A549 (cell line): Measurements from ENCODE around the gene UBE2H.

Source experiments
- CBX2 ChIP-seq: fragments of 200-600 bp; sonication (generic); IDR thresholded peaks from 2 replicates; pipeline ENCODE4 v1.6.1; 2016; ENCODE audit warnings: low read depth, mild to moderate bottlenecking, borderline replicate concordance
- CTCF ChIP-seq: fragments of >200 bp; sonication (Bioruptor Twin); formaldehyde crosslinking; IDR thresholded peaks from 3 replicates; pipeline ENCODE4 v1.5.1; 2016
- EP300 ChIP-seq, 2 experiments: fragments of >200 bp; sonication (Bioruptor Twin); formaldehyde crosslinking; IDR thresholded peaks; 2 replicates in 1 of 2; 3 replicates in 1 of 2; pipeline ENCODE4 v1.6.1; 2016 to 2017
- FOSL2 ChIP-seq, 2 experiments: fragments of 450-650 bp in 1 of 2; fragments of >200 bp in 1 of 2; sonication (Bioruptor Twin) in 1 of 2; formaldehyde crosslinking; IDR thresholded peaks; 2 replicates each; pipeline versions ENCODE4 v1.5.0 to v1.6.1; 2016 to 2020; ENCODE audit warnings: mild to moderate bottlenecking in 1 of 2, moderate library complexity in 1 of 2
- RNF2 ChIP-seq: fragments of 200-600 bp; sonication (generic); IDR thresholded peaks from 2 replicates; pipeline ENCODE4 v1.6.1; 2016; ENCODE audit warnings: low read depth, mild to moderate bottlenecking, antibody characterized with exemption, moderate library complexity, borderline replicate concordance
- SMC3 ChIP-seq: fragments of >200 bp; sonication (Bioruptor Twin); formaldehyde crosslinking; IDR thresholded peaks from 3 replicates; pipeline ENCODE4 v1.6.1; 2018; ENCODE audit warnings: inconsistent platforms

- TF ChIP-seq SMC3 (no peak), CTCF (no peak), RNF2 (no peak), FOSL2 (IDR thresholded peaks at IDR 0.05) (no peak), FOSL2 (CRISPR knock-in tag; IDR thresholded peaks at IDR 0.05) (no peak), CBX2 (no peak), EP300 (IDR thresholded peaks at IDR 0.05) (no peak)
These were observed 45.5 kb downstream of the UBE2H start for GRCh38 chr7:129907122-129907736.
